ENCODE measurements around the gene COPE. TPM values are rescaled to one million over a fixed set of nuclear protein-coding genes. Genes with fewer than 3 reads are reported as not detected.

COPE gene
- total RNA-seq, 1 donor from 2014 or later: 192 TPM

GRCh38 chr19:18940769-18941627, 21.8 kb upstream of the COPE start, which contains the start of gene HOMER3:
Gene HOMER3, minus strand, starts transcription at chr19:18941217. Its CDS starts 2,235 bp downstream, at chr19:18938982.
- H3K9me3 Mint-ChIP-seq (ENCODE audit: low read depth): no peaks in the 10 kb centered on the region
- H3K27ac Mint-ChIP-seq: peak within 1 kb of the TSS; percentile 88
- peaks cover 5% of the 10 kb centered on the region for H3K4me1 Mint-ChIP-seq (ENCODE audit: low read depth)
- peak within 1 kb of the TSS; percentile 89 for H3K4me3 Mint-ChIP-seq (ENCODE audit: low read depth)
- peaks cover 6% of the 10 kb centered on the region for H3K36me3 Mint-ChIP-seq (ENCODE audit: insufficient read depth)
- peak; percentile 26 for TF ChIP-seq CTCF (IDR thresholded peaks at IDR 0.05; ENCODE audit: unreplicated experiment)
- peaks cover 5% of the 10 kb centered on the region for H3K27me3 Mint-ChIP-seq
- DNase-seq (ENCODE audit: low spot score, unreplicated experiment): peak; percentile 86

- Mint-ChIP-seq H3K4me3 (ENCODE audit: low read depth) (peak overlapping the region; percentile 89), H3K36me3 (ENCODE audit: insufficient read depth) (peaks cover 7% of the 10 kb centered on the region), H3K27me3 (peaks cover 5% of the 10 kb centered on the region), H3K9me3 (ENCODE audit: low read depth) (no peaks in the 10 kb centered on the region), H3K4me1 (ENCODE audit: low read depth) (peaks cover 5% of the 10 kb centered on the region), H3K27ac (peak overlapping the region; percentile 88)
- DNase-seq (ENCODE audit: low spot score, unreplicated experiment): peak; percentile 48
- TF ChIP-seq CTCF (IDR thresholded peaks at IDR 0.05; ENCODE audit: unreplicated experiment): no peak
These were observed 21.0 kb upstream of the COPE start for GRCh38 chr19:18939922-18940768.

- DNase-seq (ENCODE audit: low spot score, unreplicated experiment): no peak
- H3K4me1 Mint-ChIP-seq (ENCODE audit: low read depth): peaks cover 5% of the 10 kb centered on the region
- H3K9me3 Mint-ChIP-seq (ENCODE audit: low read depth): no peaks in the 10 kb centered on the region
- TF ChIP-seq CTCF (IDR thresholded peaks at IDR 0.05; ENCODE audit: unreplicated experiment): no peak
- no peak overlapping the region for H3K27ac Mint-ChIP-seq
- H3K27me3 Mint-ChIP-seq: peaks cover 5% of the 10 kb centered on the region
- H3K4me3 Mint-ChIP-seq (ENCODE audit: low read depth): peak overlapping the region; percentile 89
- peaks cover 13% of the 10 kb centered on the region for H3K36me3 Mint-ChIP-seq (ENCODE audit: insufficient read depth)
These were observed 20.0 kb upstream of the COPE start for GRCh38 chr19:18939163-18939562.

GRCh38 chr19:18933297-18933696, 14.1 kb upstream of the COPE start:
- H3K27ac Mint-ChIP-seq: no peak overlapping the region
- no peaks in the 10 kb centered on the region for H3K4me1 Mint-ChIP-seq (ENCODE audit: low read depth)
- no peak for TF ChIP-seq CTCF (IDR thresholded peaks at IDR 0.05; ENCODE audit: unreplicated experiment)
- no peaks in the 10 kb centered on the region for H3K27me3 Mint-ChIP-seq
- H3K4me3 Mint-ChIP-seq (ENCODE audit: low read depth): no peak overlapping the region
- DNase-seq (ENCODE audit: low spot score, unreplicated experiment): no peak
- H3K36me3 Mint-ChIP-seq (ENCODE audit: insufficient read depth): peaks cover 24% of the 10 kb centered on the region
- no peaks in the 10 kb centered on the region for H3K9me3 Mint-ChIP-seq (ENCODE audit: low read depth)

GRCh38 chr19:18932216-18932841, 13.1 kb upstream of the COPE start:
- peak; percentile 53 for DNase-seq (ENCODE audit: low spot score, unreplicated experiment)
- TF ChIP-seq CTCF (IDR thresholded peaks at IDR 0.05; ENCODE audit: unreplicated experiment): no peak
- H3K4me1 Mint-ChIP-seq (ENCODE audit: low read depth): no peaks in the 10 kb centered on the region
- H3K4me3 Mint-ChIP-seq (ENCODE audit: low read depth): no peak overlapping the region
- H3K27me3 Mint-ChIP-seq: no peaks in the 10 kb centered on the region
- no peaks in the 10 kb centered on the region for H3K9me3 Mint-ChIP-seq (ENCODE audit: low read depth)
- H3K27ac Mint-ChIP-seq: no peak overlapping the region
- H3K36me3 Mint-ChIP-seq (ENCODE audit: insufficient read depth): peaks cover 22% of the 10 kb centered on the region

Measured in progenitor cell of endocrine pancreas (in vitro differentiated cells).